ENCODE measurements around the gene GTF3C2.
A peak's percentile ranks its signal among the peaks of the same experiment; 100 is the strongest.

GTF3C2 gene

DNA sequence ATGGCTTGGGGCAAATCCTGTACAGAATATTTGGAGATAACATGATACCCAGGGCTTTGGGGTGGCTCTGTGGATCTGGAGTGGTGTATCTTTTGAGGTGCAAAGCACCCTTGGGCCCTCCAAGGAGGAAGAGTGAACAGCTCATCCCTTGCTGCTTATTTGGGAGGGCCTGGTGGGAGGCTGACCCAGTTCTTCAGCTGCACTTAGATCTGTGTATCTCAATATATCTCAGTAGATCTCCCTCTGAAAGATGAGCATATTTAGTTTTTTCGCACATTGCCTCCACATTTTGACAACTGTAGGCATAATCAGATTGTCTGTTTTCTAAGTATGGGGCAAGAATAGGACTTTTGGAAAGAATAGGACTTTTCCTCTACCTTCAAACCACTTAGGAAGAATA lies 71.6 kb downstream of the GTF3C2 start:
- Histone ChIP-seq H3K18ac (ENCODE audit: low read length) (no peak overlapping the region), H3K23ac (ENCODE audit: low read length) (no peak overlapping the region), H3K4me3 (ENCODE audit: low read length) (no peak overlapping the region), H3K27ac (ENCODE audit: low read depth, low read length) (no peak overlapping the region), H3K4me1 (ENCODE audit: control insufficient read depth, low read depth, low read length) (peaks cover 11% of the 10 kb centered on the region), H3K27me3 (ENCODE audit: insufficient read depth, low read length, poor library complexity) (no peaks in the 10 kb centered on the region), H3K36me3 (ENCODE audit: control insufficient read depth, insufficient read depth, low read length) (no peaks in the 10 kb centered on the region), H3K4me2 (ENCODE audit: low read length) (no peak overlapping the region), H4K5ac (ENCODE audit: low read length) (no peak overlapping the region), H4K8ac (ENCODE audit: low read depth, low read length) (no peak overlapping the region), H3K56ac (ENCODE audit: low read length) (no peak overlapping the region), H2AK5ac (ENCODE audit: low read length) (no peak overlapping the region), H3K9ac (ENCODE audit: low read length) (no peak overlapping the region), H3K79me1 (ENCODE audit: low read length) (no peaks in the 10 kb centered on the region), H2BK15ac (replicated peaks; ENCODE audit: low read depth) (no peak overlapping the region), H3K79me2 (ENCODE audit: control insufficient read depth, insufficient read depth, low read length) (no peaks in the 10 kb centered on the region), H3K4ac (ENCODE audit: low read depth, low read length) (no peak overlapping the region), H2BK120ac (ENCODE audit: low read depth, low read length) (no peak overlapping the region), H2BK5ac (ENCODE audit: low read length) (no peak overlapping the region)
- DNase-seq: no peak
- WGBS (ENCODE audit: extremely low coverage, insufficient coverage, low lambda C conversion rate): no CpG with 5 or more reads among the region's 1 CpG

DNA sequence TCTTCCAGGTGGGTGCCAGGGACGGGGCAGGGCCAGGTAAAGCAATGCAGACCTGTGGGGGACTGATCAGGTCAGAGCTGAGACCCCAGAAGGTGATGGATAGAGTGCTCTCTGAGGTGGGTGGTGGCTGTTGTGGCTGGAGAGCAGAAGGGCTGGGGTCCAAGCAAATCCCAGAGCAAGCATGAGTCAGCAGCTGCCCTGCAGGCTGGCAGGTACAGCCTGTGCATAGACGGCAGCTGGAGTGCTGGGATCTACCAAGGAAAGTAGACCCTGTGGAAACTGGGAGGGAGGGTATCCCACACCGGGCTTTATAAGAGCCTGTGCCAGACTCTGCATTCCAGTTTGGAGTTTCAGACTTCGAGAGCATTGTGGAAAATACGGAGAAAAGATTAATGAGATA lies 73.7 kb downstream of the GTF3C2 start:
- no peaks in the 10 kb centered on the region for H3K79me1 ChIP-seq (ENCODE audit: low read length)
- DNase-seq: peak; percentile 61
- no peak overlapping the region for H3K18ac ChIP-seq (ENCODE audit: low read length)
- no peak overlapping the region for H3K27ac ChIP-seq (ENCODE audit: low read depth, low read length)
- peak overlapping the region; percentile 66 for H3K56ac ChIP-seq (ENCODE audit: low read length)
- H3K4me3 ChIP-seq (ENCODE audit: low read length): no peak overlapping the region
- no peak overlapping the region for H2BK120ac ChIP-seq (ENCODE audit: low read depth, low read length)
- no peak overlapping the region for H2BK5ac ChIP-seq (ENCODE audit: low read length)
- H3K27me3 ChIP-seq (ENCODE audit: insufficient read depth, low read length, poor library complexity): no peaks in the 10 kb centered on the region
- H3K4me1 ChIP-seq (ENCODE audit: control insufficient read depth, low read depth, low read length): peaks cover 11% of the 10 kb centered on the region
- H3K79me2 ChIP-seq (ENCODE audit: control insufficient read depth, insufficient read depth, low read length): no peaks in the 10 kb centered on the region
- H3K4ac ChIP-seq (ENCODE audit: low read depth, low read length): no peak overlapping the region
- no peak overlapping the region for H4K8ac ChIP-seq (ENCODE audit: low read depth, low read length)
- no peak overlapping the region for H4K5ac ChIP-seq (ENCODE audit: low read length)
- H3K36me3 ChIP-seq (ENCODE audit: control insufficient read depth, insufficient read depth, low read length): no peaks in the 10 kb centered on the region
- H2BK15ac ChIP-seq (replicated peaks; ENCODE audit: low read depth): no peak overlapping the region
- H3K23ac ChIP-seq (ENCODE audit: low read length): no peak overlapping the region
- no CpG with 5 or more reads among the region's 5 CpGs for WGBS (ENCODE audit: extremely low coverage, insufficient coverage, low lambda C conversion rate)
- no peak overlapping the region for H2AK5ac ChIP-seq (ENCODE audit: low read length)
- no peak overlapping the region for H3K9ac ChIP-seq (ENCODE audit: low read length)
- H3K4me2 ChIP-seq (ENCODE audit: low read length): no peak overlapping the region

GRCh38 chr2:27281855-27282559 lies 74.6 kb downstream of the GTF3C2 start, which contains the start of gene TRIM54:
Gene TRIM54, plus strand, starts transcription at chr2:27282429. Its CDS starts 303 bp downstream, at chr2:27282732.
- no peak within 1 kb of the TSS for H3K23ac ChIP-seq (ENCODE audit: low read length)
- peak within 1 kb of the TSS; percentile 72 for H3K56ac ChIP-seq (ENCODE audit: low read length)
- peaks cover 11% of the 10 kb centered on the region for H3K4me1 ChIP-seq (ENCODE audit: control insufficient read depth, low read depth, low read length)
- H4K5ac ChIP-seq (ENCODE audit: low read length): peak within 1 kb of the TSS; percentile 81
- no peak within 1 kb of the TSS for H3K27ac ChIP-seq (ENCODE audit: low read depth, low read length)
- H3K18ac ChIP-seq (ENCODE audit: low read length): no peak within 1 kb of the TSS
- H3K79me1 ChIP-seq (ENCODE audit: low read length): no peaks in the 10 kb centered on the region
- H2BK120ac ChIP-seq (ENCODE audit: low read depth, low read length): no peak within 1 kb of the TSS
- H4K8ac ChIP-seq (ENCODE audit: low read depth, low read length): no peak within 1 kb of the TSS
- H3K4me2 ChIP-seq (ENCODE audit: low read length): no peak within 1 kb of the TSS
- no peaks in the 10 kb centered on the region for H3K27me3 ChIP-seq (ENCODE audit: insufficient read depth, low read length, poor library complexity)
- DNase-seq: peak; percentile 61
- no peak within 1 kb of the TSS for H3K9ac ChIP-seq (ENCODE audit: low read length)
- H3K79me2 ChIP-seq (ENCODE audit: control insufficient read depth, insufficient read depth, low read length): no peaks in the 10 kb centered on the region
- no CpG with 5 or more reads among the region's 5 CpGs for WGBS (ENCODE audit: extremely low coverage, insufficient coverage, low lambda C conversion rate)
- no peak within 1 kb of the TSS for H2AK5ac ChIP-seq (ENCODE audit: low read length)
- no peak within 1 kb of the TSS for H2BK5ac ChIP-seq (ENCODE audit: low read length)
- H3K4ac ChIP-seq (ENCODE audit: low read depth, low read length): no peak within 1 kb of the TSS
- H2BK15ac ChIP-seq (replicated peaks; ENCODE audit: low read depth): no peak within 1 kb of the TSS
- H3K4me3 ChIP-seq (ENCODE audit: low read length): no peak within 1 kb of the TSS
- H3K36me3 ChIP-seq (ENCODE audit: control insufficient read depth, insufficient read depth, low read length): no peaks in the 10 kb centered on the region

GRCh38 chr2:27281442-27281841 lies 75.1 kb downstream of the GTF3C2 start:
- H3K56ac ChIP-seq (ENCODE audit: low read length): no peak overlapping the region
- H2BK5ac ChIP-seq (ENCODE audit: low read length): no peak overlapping the region
- no CpG with 5 or more reads among the region's 3 CpGs for WGBS (ENCODE audit: extremely low coverage, insufficient coverage, low lambda C conversion rate)
- no peak overlapping the region for H2BK15ac ChIP-seq (replicated peaks; ENCODE audit: low read depth)
- H3K9ac ChIP-seq (ENCODE audit: low read length): no peak overlapping the region
- no peak overlapping the region for H2AK5ac ChIP-seq (ENCODE audit: low read length)
- H3K23ac ChIP-seq (ENCODE audit: low read length): no peak overlapping the region
- peaks cover 11% of the 10 kb centered on the region for H3K4me1 ChIP-seq (ENCODE audit: control insufficient read depth, low read depth, low read length)
- H3K4me2 ChIP-seq (ENCODE audit: low read length): no peak overlapping the region
- no peak for DNase-seq
- H3K36me3 ChIP-seq (ENCODE audit: control insufficient read depth, insufficient read depth, low read length): no peaks in the 10 kb centered on the region
- no peak overlapping the region for H2BK120ac ChIP-seq (ENCODE audit: low read depth, low read length)
- no peak overlapping the region for H3K4ac ChIP-seq (ENCODE audit: low read depth, low read length)
- no peaks in the 10 kb centered on the region for H3K27me3 ChIP-seq (ENCODE audit: insufficient read depth, low read length, poor library complexity)
- H3K18ac ChIP-seq (ENCODE audit: low read length): no peak overlapping the region
- H3K4me3 ChIP-seq (ENCODE audit: low read length): no peak overlapping the region
- H3K79me2 ChIP-seq (ENCODE audit: control insufficient read depth, insufficient read depth, low read length): no peaks in the 10 kb centered on the region
- H3K27ac ChIP-seq (ENCODE audit: low read depth, low read length): no peak overlapping the region
- H4K5ac ChIP-seq (ENCODE audit: low read length): no peak overlapping the region
- H4K8ac ChIP-seq (ENCODE audit: low read depth, low read length): no peak overlapping the region
- H3K79me1 ChIP-seq (ENCODE audit: low read length): no peaks in the 10 kb centered on the region

DNA sequence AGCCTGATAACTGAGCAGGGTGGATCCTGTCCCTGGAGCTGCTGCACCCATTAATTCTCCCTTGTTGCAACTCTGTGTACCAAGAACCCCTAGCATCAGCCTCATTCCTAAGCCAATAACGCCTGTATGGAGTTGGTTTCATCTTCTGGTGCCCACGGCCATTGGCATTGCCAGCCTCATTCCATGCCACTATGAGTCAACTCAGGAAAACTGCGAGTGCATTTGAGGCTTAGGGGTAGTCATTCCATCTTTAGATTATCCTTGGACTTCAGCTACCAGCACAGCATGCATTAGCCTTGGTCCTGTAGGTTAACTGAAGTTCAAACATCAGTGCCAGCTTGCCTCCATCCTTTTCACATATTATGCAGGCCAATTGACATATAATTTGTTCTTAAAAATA lies 75.7 kb downstream of the GTF3C2 start:
- Histone ChIP-seq H3K4me1 (ENCODE audit: control insufficient read depth, low read depth, low read length) (peaks cover 11% of the 10 kb centered on the region), H3K18ac (ENCODE audit: low read length) (no peak overlapping the region), H4K8ac (ENCODE audit: low read depth, low read length) (no peak overlapping the region), H3K4me3 (ENCODE audit: low read length) (no peak overlapping the region), H3K36me3 (ENCODE audit: control insufficient read depth, insufficient read depth, low read length) (no peaks in the 10 kb centered on the region), H3K56ac (ENCODE audit: low read length) (no peak overlapping the region), H3K4me2 (ENCODE audit: low read length) (no peak overlapping the region), H3K9ac (ENCODE audit: low read length) (no peak overlapping the region), H2BK120ac (ENCODE audit: low read depth, low read length) (no peak overlapping the region), H2BK5ac (ENCODE audit: low read length) (no peak overlapping the region), H3K27me3 (ENCODE audit: insufficient read depth, low read length, poor library complexity) (no peaks in the 10 kb centered on the region), H4K5ac (ENCODE audit: low read length) (no peak overlapping the region), H3K79me1 (ENCODE audit: low read length) (no peaks in the 10 kb centered on the region), H3K23ac (ENCODE audit: low read length) (no peak overlapping the region), H2BK15ac (replicated peaks; ENCODE audit: low read depth) (no peak overlapping the region), H3K79me2 (ENCODE audit: control insufficient read depth, insufficient read depth, low read length) (no peaks in the 10 kb centered on the region), H3K27ac (ENCODE audit: low read depth, low read length) (no peak overlapping the region), H2AK5ac (ENCODE audit: low read length) (no peak overlapping the region), H3K4ac (ENCODE audit: low read depth, low read length) (no peak overlapping the region)
- no peak for DNase-seq
- WGBS (ENCODE audit: extremely low coverage, insufficient coverage, low lambda C conversion rate): no CpG with 5 or more reads among the region's 3 CpGs

GRCh38 chr2:27278010-27278409 lies 78.6 kb downstream of the GTF3C2 start:
- Histone ChIP-seq H4K8ac (ENCODE audit: low read depth, low read length) (no peak overlapping the region), H3K4me3 (ENCODE audit: low read length) (no peak overlapping the region), H2BK15ac (replicated peaks; ENCODE audit: low read depth) (no peak overlapping the region), H3K4ac (ENCODE audit: low read depth, low read length) (no peak overlapping the region), H3K27ac (ENCODE audit: low read depth, low read length) (no peak overlapping the region), H3K9ac (ENCODE audit: low read length) (no peak overlapping the region), H3K36me3 (ENCODE audit: control insufficient read depth, insufficient read depth, low read length) (no peaks in the 10 kb centered on the region), H3K18ac (ENCODE audit: low read length) (no peak overlapping the region), H3K23ac (ENCODE audit: low read length) (no peak overlapping the region), H2AK5ac (ENCODE audit: low read length) (no peak overlapping the region), H3K27me3 (ENCODE audit: insufficient read depth, low read length, poor library complexity) (no peaks in the 10 kb centered on the region), H2BK5ac (ENCODE audit: low read length) (no peak overlapping the region), H3K4me1 (ENCODE audit: control insufficient read depth, low read depth, low read length) (peaks cover 8% of the 10 kb centered on the region), H3K79me1 (ENCODE audit: low read length) (no peaks in the 10 kb centered on the region), H3K56ac (ENCODE audit: low read length) (no peak overlapping the region), H3K4me2 (ENCODE audit: low read length) (no peak overlapping the region), H4K5ac (ENCODE audit: low read length) (no peak overlapping the region), H2BK120ac (ENCODE audit: low read depth, low read length) (no peak overlapping the region), H3K79me2 (ENCODE audit: control insufficient read depth, insufficient read depth, low read length) (no peaks in the 10 kb centered on the region)
- no CpG with 5 or more reads among the region's 1 CpG for WGBS (ENCODE audit: extremely low coverage, insufficient coverage, low lambda C conversion rate)
- DNase-seq: no peak
